ENCODE data around the gene CTDSP2. TPM values are rescaled to one million over a fixed set of nuclear protein-coding genes. Genes with fewer than 3 reads are reported as not detected.

CTDSP2 gene
- total and polyA plus RNA-seq, 8 donors: 28.4 to 152 (median 73.9) TPM

- no peaks in the 10 kb centered on the region for H3K27me3 ChIP-seq
- H3K4me3 ChIP-seq: no peak overlapping the region
- H3K36me3 ChIP-seq: peaks cover 20 to 52% (median 48%) of the 10 kb centered on the region in 4 donors
- no peak for TF ChIP-seq CTCF (IDR thresholded peaks at IDR 0.05)
- TF ChIP-seq POLR2AphosphoS5 (IDR thresholded peaks at IDR 0.05): no peak
- TF ChIP-seq EP300 (IDR thresholded peaks at IDR 0.05): no peak
- no peak for TF ChIP-seq POLR2A (IDR thresholded peaks at IDR 0.05)
- intact Hi-C loops (cut with DNase I; ENCODE audit: low total_unique reads): no loop called here
- WGBS, 5 donors: 59 to 79% (median 73%) methylated on average over 14 of the region's 14 CpGs
- peaks cover 15 to 60% (median 28%) of the 10 kb centered on the region in 4 donors for H3K4me1 ChIP-seq
- no peak for DNase-seq
- H3K9me3 ChIP-seq: no peaks in the 10 kb centered on the region
- no peak overlapping the region for H3K27ac ChIP-seq
These were observed 33.2 kb downstream of the CTDSP2 start for GRCh38 chr12:57813111-57813970.

GRCh38 chr12:57811028-57811755 lies 35.3 kb downstream of the CTDSP2 start:
- Histone ChIP-seq H3K9me3 (no peaks in the 10 kb centered on the region), H3K36me3 (peaks cover 31 to 71% (median 69%) of the 10 kb centered on the region in 4 donors), H3K27me3 (no peaks in the 10 kb centered on the region), H3K4me3 (no peak overlapping the region), H3K4me1 (peaks cover 2 to 42% (median 13%) of the 10 kb centered on the region in 4 donors), H3K27ac (no peak overlapping the region)
- intact Hi-C loops (cut with DNase I; ENCODE audit: low total_unique reads): no loop called here
- DNase-seq: no peak
- WGBS, 5 donors: 86 to 95% (median 91%) methylated on average over 10 of the region's 10 CpGs
- TF ChIP-seq EP300 (IDR thresholded peaks at IDR 0.05) (no peak), CTCF (IDR thresholded peaks at IDR 0.05) (no peak), POLR2AphosphoS5 (IDR thresholded peaks at IDR 0.05) (no peak), POLR2A (IDR thresholded peaks at IDR 0.05) (no peak)

- Histone ChIP-seq H3K36me3 (peaks cover 33 to 79% (median 75%) of the 10 kb centered on the region in 4 donors), H3K27ac (no peak overlapping the region), H3K27me3 (no peaks in the 10 kb centered on the region), H3K4me3 (no peak overlapping the region), H3K4me1 (peaks cover 0 to 34% (median 9%) of the 10 kb centered on the region in 4 donors), H3K9me3 (no peaks in the 10 kb centered on the region)
- no peak for DNase-seq
- 88 to 95% (median 92%) methylated on average over 5 of the region's 5 CpGs for WGBS, 5 donors
- TF ChIP-seq EP300 (IDR thresholded peaks at IDR 0.05) (no peak), POLR2A (IDR thresholded peaks at IDR 0.05) (no peak), CTCF (IDR thresholded peaks at IDR 0.05) (no peak), POLR2AphosphoS5 (IDR thresholded peaks at IDR 0.05) (no peak)
- intact Hi-C loops (cut with DNase I; ENCODE audit: low total_unique reads): no loop called here
These were observed 36.1 kb downstream of the CTDSP2 start for GRCh38 chr12:57810450-57810849.

GRCh38 chr12:57809425-57809824 lies 37.1 kb downstream of the CTDSP2 start:
- H3K27ac ChIP-seq: no peak overlapping the region
- intact Hi-C loops (cut with DNase I; ENCODE audit: low total_unique reads): no loop called here
- whole genome bisulfite sequencing, 5 donors: 86 to 99% (median 94%) methylated on average over 3 of the region's 3 CpGs

More at GRCh38 chr12:57809425-57809824, 37.1 kb downstream of the CTDSP2 start:
- H3K27me3 ChIP-seq: no peaks in the 10 kb centered on the region
- no peak for TF ChIP-seq POLR2A (IDR thresholded peaks at IDR 0.05)
- TF ChIP-seq POLR2AphosphoS5 (IDR thresholded peaks at IDR 0.05): no peak
- TF ChIP-seq EP300 (IDR thresholded peaks at IDR 0.05): no peak
- no peak for TF ChIP-seq CTCF (IDR thresholded peaks at IDR 0.05)
- peaks cover 33 to 89% (median 85%) of the 10 kb centered on the region in 4 donors for H3K36me3 ChIP-seq
- no peaks in the 10 kb centered on the region for H3K9me3 ChIP-seq
- peaks cover 0 to 26% (median 3%) of the 10 kb centered on the region in 4 donors for H3K4me1 ChIP-seq
- DNase-seq: no peak
- H3K4me3 ChIP-seq: no peak overlapping the region

Data from stomach (tissue), 9 donors.